ENCODE measurements around the gene PPOX. TPM values are rescaled to one million over a fixed set of nuclear protein-coding genes. Genes with fewer than 3 reads are reported as not detected.

The PPOX gene
- total RNA-seq, 1 donor from 2014 or later = 18.3 TPM

GRCh38 chr1:161140755-161141400 lies 25.3 kb upstream of the PPOX start:
- no peaks in the 10 kb centered on the region for H4K20me1 ChIP-seq (ENCODE audit: low read depth)

GRCh38 chr1:161145832-161146231 lies 20.4 kb upstream of the PPOX start:
- H3K27me3 ChIP-seq = no peaks in the 10 kb centered on the region
- H3K4me2 ChIP-seq = no peak overlapping the region
- H3K36me3 Mint-ChIP-seq = no peaks in the 10 kb centered on the region
- no peak for DNase-seq (ENCODE audit: low spot score)
- H3K4me1 ChIP-seq = peaks cover 4% of the 10 kb centered on the region
- TF ChIP-seq, protein P1, sequence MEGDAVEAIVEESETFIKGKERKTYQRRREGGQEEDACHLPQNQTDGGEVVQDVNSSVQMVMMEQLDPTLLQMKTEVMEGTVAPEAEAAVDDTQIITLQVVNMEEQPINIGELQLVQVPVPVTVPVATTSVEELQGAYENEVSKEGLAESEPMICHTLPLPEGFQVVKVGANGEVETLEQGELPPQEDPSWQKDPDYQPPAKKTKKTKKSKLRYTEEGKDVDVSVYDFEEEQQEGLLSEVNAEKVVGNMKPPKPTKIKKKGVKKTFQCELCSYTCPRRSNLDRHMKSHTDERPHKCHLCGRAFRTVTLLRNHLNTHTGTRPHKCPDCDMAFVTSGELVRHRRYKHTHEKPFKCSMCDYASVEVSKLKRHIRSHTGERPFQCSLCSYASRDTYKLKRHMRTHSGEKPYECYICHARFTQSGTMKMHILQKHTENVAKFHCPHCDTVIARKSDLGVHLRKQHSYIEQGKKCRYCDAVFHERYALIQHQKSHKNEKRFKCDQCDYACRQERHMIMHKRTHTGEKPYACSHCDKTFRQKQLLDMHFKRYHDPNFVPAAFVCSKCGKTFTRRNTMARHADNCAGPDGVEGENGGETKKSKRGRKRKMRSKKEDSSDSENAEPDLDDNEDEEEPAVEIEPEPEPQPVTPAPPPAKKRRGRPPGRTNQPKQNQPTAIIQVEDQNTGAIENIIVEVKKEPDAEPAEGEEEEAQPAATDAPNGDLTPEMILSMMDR (IDR thresholded peaks at IDR 0.05) = no peak
- TF ChIP-seq EZH2 (IDR thresholded peaks at IDR 0.05) (no peak), EZH2phosphoT487 (IDR thresholded peaks at IDR 0.05) (no peak)
- H3K4me1 Mint-ChIP-seq = peaks cover 3% of the 10 kb centered on the region
- no peak overlapping the region for H3K4me3 ChIP-seq
- no peak overlapping the region for H2AFZ ChIP-seq (replicated peaks)
- H3K9me3 ChIP-seq (ENCODE audit: low read depth) = no peaks in the 10 kb centered on the region
- H3K27ac Mint-ChIP-seq = no peak overlapping the region
- H3F3A ChIP-seq (ENCODE audit: low read depth) = no peaks in the 10 kb centered on the region
- H3K36me3 ChIP-seq = no peaks in the 10 kb centered on the region
- no peaks in the 10 kb centered on the region for H3K9me3 Mint-ChIP-seq
- peaks cover 3% of the 10 kb centered on the region for H3K27me3 Mint-ChIP-seq (ENCODE audit: insufficient read depth, low read depth)
- H3K27ac ChIP-seq = no peak overlapping the region
- H4K20me1 ChIP-seq (ENCODE audit: low read depth) = no peaks in the 10 kb centered on the region
- H3K4me3 Mint-ChIP-seq = no peak overlapping the region
- H3K9ac ChIP-seq = no peak overlapping the region
- no peaks in the 10 kb centered on the region for H3K79me2 ChIP-seq (ENCODE audit: low read depth)

More at GRCh38 chr1:161140755-161141400, 25.3 kb upstream of the PPOX start:
- Mint-ChIP-seq H3K36me3 (peaks cover 1% of the 10 kb centered on the region), H3K27me3 (ENCODE audit: insufficient read depth, low read depth) (no peaks in the 10 kb centered on the region), H3K9me3 (no peaks in the 10 kb centered on the region), H3K4me1 (no peaks in the 10 kb centered on the region), H3K27ac (no peak overlapping the region), H3K4me3 (no peak overlapping the region)
- peaks cover 6% of the 10 kb centered on the region for H3F3A ChIP-seq (ENCODE audit: low read depth)
- no peaks in the 10 kb centered on the region for H3K27me3 ChIP-seq
- H3K79me2 ChIP-seq (ENCODE audit: low read depth) = no peaks in the 10 kb centered on the region
- H3K27ac ChIP-seq = no peak overlapping the region
- H3K4me2 ChIP-seq = no peak overlapping the region
- H2AFZ ChIP-seq (replicated peaks) = no peak overlapping the region
- no peaks in the 10 kb centered on the region for H3K9me3 ChIP-seq (ENCODE audit: low read depth)
- no peak for TF ChIP-seq EZH2 (IDR thresholded peaks at IDR 0.05)
- TF ChIP-seq, protein P1 (IDR thresholded peaks at IDR 0.05) = no peak
- no peak for TF ChIP-seq EZH2phosphoT487 (IDR thresholded peaks at IDR 0.05)
- no peaks in the 10 kb centered on the region for H3K36me3 ChIP-seq
- no peaks in the 10 kb centered on the region for H3K4me1 ChIP-seq
- H3K4me3 ChIP-seq = no peak overlapping the region
- no peak overlapping the region for H3K9ac ChIP-seq
- no peak for DNase-seq (ENCODE audit: low spot score)

DNA sequence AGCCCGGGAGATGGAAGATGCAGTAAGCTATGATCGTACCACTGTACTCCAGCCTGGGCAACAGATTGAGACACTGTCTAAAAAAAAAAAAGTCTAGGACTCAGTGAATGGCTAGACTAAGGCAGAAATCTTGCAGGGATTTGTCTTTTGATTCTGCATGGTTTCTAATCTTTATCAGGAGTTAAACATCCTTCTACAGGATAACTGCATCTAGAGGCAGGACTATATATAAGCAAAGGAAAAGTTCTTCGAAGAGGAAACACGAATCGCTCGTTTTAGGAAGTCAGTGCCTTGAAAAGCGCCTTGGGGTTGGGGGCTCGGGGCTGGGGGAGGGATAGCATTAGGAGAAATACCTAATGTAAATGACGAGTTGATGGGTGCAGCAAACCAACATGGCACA lies 13.1 kb upstream of the PPOX start:
- peaks cover 17% of the 10 kb centered on the region for H3K4me1 Mint-ChIP-seq
- H3K27me3 Mint-ChIP-seq (ENCODE audit: insufficient read depth, low read depth) = peaks cover 3% of the 10 kb centered on the region
- H3F3A ChIP-seq (ENCODE audit: low read depth) = peaks cover 5% of the 10 kb centered on the region
- peak overlapping the region; percentile 96 for H2AFZ ChIP-seq (replicated peaks)
- H3K9me3 ChIP-seq (ENCODE audit: low read depth) = no peaks in the 10 kb centered on the region
- H4K20me1 ChIP-seq (ENCODE audit: low read depth) = no peaks in the 10 kb centered on the region
- H3K36me3 Mint-ChIP-seq = peaks cover 5% of the 10 kb centered on the region
- peak overlapping the region; percentile 99 for H3K4me3 Mint-ChIP-seq
- peaks cover 19% of the 10 kb centered on the region for H3K79me2 ChIP-seq (ENCODE audit: low read depth)
- H3K27ac Mint-ChIP-seq = peak overlapping the region; percentile 72
- H3K36me3 ChIP-seq = no peaks in the 10 kb centered on the region
- TF ChIP-seq, protein P1 (IDR thresholded peaks at IDR 0.05) = no peak
- TF ChIP-seq EZH2phosphoT487 (IDR thresholded peaks at IDR 0.05) = no peak
- no peak for TF ChIP-seq EZH2 (IDR thresholded peaks at IDR 0.05)
- H3K4me1 ChIP-seq = no peaks in the 10 kb centered on the region
- no peak for DNase-seq (ENCODE audit: low spot score)
- H3K9me3 Mint-ChIP-seq = no peaks in the 10 kb centered on the region
- peak overlapping the region; percentile 84 for H3K4me2 ChIP-seq
- no peaks in the 10 kb centered on the region for H3K27me3 ChIP-seq
- no peak overlapping the region for H3K27ac ChIP-seq
- H3K9ac ChIP-seq = peak overlapping the region; percentile 91
- peak overlapping the region; percentile 91 for H3K4me3 ChIP-seq

Measured in neural progenitor cell (in vitro differentiated cells).